ENCODE data around the gene RAB11FIP3.
"Not testable (repeated sequence)": the region's sequence is repeated elsewhere in the genome, so short reads cannot be mapped to it uniquely, and the experiment has no call there.

The RAB11FIP3 gene

DNA sequence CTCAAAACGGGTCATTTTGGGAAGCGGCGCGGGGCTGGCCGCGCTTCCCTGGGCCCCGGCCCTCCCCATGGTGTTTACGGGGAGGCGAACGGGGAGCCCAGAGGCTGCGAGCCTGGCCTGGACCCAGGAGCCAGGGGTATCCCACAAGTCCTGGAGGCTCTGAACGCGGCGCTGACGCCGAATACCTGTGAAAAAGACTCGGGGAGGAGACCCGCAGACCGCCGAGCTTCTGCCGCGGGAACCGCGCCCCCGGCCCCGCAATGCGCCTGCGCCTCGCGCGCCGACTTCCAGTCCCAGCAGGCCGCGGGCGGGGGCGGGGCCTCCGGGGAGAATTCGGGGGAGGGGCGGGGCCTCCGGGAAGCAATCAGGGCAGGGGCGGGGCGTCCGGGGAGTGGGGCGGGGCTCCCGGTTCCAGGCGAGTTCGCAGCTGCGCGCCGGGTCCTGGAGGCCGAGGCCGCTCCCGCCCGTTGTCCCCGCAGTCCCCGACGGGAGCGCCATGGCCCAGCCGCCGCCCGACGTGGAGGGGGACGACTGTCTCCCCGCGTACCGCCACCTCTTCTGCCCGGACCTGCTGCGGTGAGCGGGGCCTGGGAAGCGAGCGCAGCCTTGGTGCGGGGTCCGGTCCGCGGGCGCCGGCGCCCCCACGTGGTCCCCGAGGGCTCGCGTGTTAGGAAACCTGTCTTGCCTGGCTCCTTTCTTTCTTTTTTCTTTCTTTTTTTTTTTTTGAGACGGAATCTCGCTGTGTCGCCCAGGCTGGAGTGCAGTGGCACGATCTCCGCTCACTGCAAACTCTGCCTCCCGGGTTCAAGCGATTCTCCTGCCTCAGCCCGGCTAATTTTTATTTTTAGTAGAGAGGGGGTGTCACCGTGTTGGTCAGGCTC lies 23.7 kb upstream of the RAB11FIP3 start, which contains the start of gene DECR2:
TSS of gene DECR2 (plus strand) at position 418 of the 881 bp plus-strand sequence. CDS start at position 497, 79 bp downstream.
- Mint-ChIP-seq H3K9me3 (no peaks in the 10 kb centered on the region), H3K27ac (peak within 1 kb of the TSS; percentile 93), H3K4me3 (peak within 1 kb of the TSS; percentile 87), H3K27me3 (peaks cover 1% of the 10 kb centered on the region), H3K36me3 (ENCODE audit: low read depth) (peaks cover 13% of the 10 kb centered on the region), H3K4me1 (ENCODE audit: low read depth) (peaks cover 18% of the 10 kb centered on the region)
- peak; percentile 99 for DNase-seq

DNA sequence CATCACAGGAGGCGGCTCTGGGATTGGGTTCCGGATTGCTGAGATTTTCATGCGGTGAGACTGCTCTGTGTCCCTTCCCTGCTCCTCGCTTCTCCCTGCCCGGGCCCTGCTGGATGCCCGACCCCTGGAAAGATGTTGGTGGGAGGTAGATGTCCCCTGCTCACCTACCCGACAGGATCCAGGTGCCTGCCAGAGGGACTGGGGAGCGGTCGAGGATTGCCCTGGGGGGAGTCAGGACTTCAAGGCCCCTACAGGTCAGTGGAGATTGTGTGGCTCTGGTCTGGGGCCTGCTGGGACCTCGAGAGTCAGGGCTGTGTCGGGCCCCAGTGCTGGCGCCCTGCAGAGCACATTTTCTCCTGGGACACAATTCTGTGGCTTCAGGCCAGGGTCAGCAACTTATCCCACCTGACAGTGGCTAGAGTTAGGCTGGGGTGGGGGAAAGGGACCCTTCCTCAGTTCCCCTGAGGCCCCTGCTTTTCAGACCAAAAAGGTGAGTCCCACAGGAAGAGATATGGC lies 20.4 kb upstream of the RAB11FIP3 start:
- no peaks in the 10 kb centered on the region for H3K27me3 Mint-ChIP-seq
- H3K4me1 Mint-ChIP-seq (ENCODE audit: low read depth), result peaks cover 10% of the 10 kb centered on the region
- peaks cover 12% of the 10 kb centered on the region for H3K36me3 Mint-ChIP-seq (ENCODE audit: low read depth)
- H3K4me3 Mint-ChIP-seq, result no peak overlapping the region
- no peaks in the 10 kb centered on the region for H3K9me3 Mint-ChIP-seq
- no peak for DNase-seq
- H3K27ac Mint-ChIP-seq, result no peak overlapping the region

DNA sequence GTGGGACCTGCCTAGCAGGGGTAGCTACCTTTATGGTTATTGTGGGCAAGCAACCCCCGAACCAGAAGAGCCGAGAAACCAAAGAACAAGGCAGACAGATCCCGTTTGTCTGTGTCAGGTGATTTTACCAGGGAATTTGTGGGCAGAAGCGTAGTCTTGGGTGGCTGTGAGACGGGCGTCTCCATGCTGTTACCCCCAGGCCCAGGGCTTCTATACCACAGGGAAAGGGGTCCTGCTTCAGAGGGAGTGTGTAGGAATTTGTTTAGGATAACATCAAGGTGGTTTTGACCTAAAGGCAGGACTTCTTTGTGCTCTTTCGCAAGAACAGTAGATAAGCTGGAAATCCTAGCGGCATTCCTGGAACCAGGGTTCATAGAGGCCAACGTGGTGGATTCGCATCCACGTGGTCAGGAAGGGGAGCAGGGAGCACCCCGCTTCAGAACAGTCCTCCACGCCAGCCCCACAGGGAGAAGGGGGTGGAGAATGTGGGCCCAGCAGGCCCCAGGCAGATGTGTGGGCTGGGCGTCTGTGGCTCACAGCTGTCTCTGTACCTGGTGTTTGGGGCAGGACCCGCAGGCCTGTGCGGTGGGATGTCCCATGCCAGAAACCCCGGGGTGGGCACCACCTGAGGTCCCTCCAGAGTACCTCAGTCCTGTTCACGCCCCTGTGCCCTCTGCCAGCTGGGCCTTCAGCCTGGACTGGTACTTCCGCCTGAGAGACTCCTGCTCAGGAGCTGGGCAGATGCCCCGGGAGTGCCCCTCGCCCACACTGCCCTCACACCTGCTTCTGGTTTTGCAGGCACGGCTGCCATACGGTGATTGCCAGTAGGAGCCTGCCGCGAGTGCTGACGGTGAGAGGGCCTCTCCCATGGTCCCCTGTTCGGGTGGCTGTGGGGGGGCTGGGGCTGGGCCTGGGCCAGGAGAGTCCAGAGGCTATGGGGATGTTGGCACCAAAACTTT lies 19.6 kb upstream of the RAB11FIP3 start:
- H3K9me3 Mint-ChIP-seq, result no peaks in the 10 kb centered on the region
- DNase-seq, result no peak
- no peak overlapping the region for H3K4me3 Mint-ChIP-seq
- H3K36me3 Mint-ChIP-seq (ENCODE audit: low read depth), result peaks cover 5% of the 10 kb centered on the region
- no peaks in the 10 kb centered on the region for H3K27me3 Mint-ChIP-seq
- no peak overlapping the region for H3K27ac Mint-ChIP-seq
- H3K4me1 Mint-ChIP-seq (ENCODE audit: low read depth), result peaks cover 3% of the 10 kb centered on the region

- H3K36me3 Mint-ChIP-seq (ENCODE audit: low read depth), result peaks cover 13% of the 10 kb centered on the region
- peaks cover 3% of the 10 kb centered on the region for H3K4me1 Mint-ChIP-seq (ENCODE audit: low read depth)
- no peaks in the 10 kb centered on the region for H3K27me3 Mint-ChIP-seq
- H3K4me3 Mint-ChIP-seq, result no peak overlapping the region
- no peak for DNase-seq
- no peak overlapping the region for H3K27ac Mint-ChIP-seq
- no peaks in the 10 kb centered on the region for H3K9me3 Mint-ChIP-seq
Observed at GRCh38 chr16:407253-407652, 18.2 kb upstream of the RAB11FIP3 start.

DNA sequence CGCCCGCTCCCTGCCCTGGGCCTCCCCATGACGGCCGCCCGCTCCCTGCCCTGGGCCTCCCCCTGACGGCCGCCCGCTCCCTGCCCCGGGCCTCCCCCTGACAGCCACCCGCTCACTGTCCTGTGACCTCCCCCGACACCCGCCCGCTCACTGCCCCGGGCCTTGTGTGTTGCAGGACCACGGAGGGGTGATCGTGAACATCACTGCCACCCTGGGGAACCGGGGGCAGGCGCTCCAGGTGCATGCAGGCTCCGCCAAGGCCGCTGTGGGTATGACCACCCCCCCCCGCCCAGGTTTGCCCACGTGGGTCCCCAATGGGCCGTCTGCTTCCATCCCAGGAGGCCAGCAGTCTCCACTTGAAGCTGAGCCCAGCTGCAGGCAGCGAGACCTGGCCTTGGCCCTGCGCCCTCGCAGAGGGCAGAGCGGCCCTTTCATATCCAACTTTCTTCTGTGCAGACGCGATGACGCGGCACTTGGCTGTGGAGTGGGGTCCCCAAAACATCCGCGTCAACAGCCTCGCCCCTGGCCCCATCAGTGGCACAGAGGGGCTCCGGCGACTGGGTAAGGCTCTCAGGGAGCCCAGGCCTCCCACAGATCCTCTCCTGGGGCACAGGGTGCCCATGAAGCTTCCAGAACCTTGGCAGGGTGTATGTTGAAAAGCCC lies 14.8 kb upstream of the RAB11FIP3 start:
- Mint-ChIP-seq H3K36me3 (ENCODE audit: low read depth) (peaks cover 13% of the 10 kb centered on the region), H3K27ac (no peak overlapping the region), H3K4me3 (no peak overlapping the region), H3K4me1 (ENCODE audit: low read depth) (no peaks in the 10 kb centered on the region), H3K9me3 (no peaks in the 10 kb centered on the region), H3K27me3 (no peaks in the 10 kb centered on the region)
- DNase-seq, result no peak

DNA sequence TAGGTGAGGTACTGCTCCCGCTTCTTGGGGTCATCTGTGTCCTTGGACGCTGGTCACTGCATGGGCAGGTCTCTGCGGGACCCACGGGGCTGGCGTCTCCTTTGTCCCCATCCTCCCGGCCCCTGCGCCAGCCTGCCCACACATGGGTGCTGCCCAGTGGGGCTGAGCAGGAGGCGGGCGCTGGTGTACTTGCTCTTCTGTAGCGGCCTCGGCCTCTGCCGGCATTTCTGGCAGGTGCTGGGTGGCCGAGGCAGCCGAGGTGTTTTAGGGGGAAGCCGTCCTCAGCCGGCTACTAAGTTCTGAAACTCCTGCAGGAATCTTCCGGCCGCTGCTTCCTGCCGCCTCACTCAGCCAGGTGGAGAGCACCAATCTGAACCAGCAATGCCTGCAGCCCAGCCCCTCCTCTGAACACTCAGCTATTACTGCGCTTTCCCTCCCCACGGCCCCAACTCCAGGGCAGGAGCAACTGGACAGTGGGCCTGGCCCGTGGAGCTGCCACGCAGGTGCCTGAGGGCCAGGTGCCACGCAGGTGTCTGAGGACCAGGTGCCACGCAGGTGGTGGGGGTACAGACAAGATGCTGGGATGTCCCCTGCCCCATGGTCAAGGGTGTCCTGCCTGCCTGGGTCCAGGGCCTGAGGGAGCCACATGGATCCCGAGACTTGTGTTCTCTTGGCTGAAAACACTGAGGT lies 13.7 kb upstream of the RAB11FIP3 start:
- no peaks in the 10 kb centered on the region for H3K9me3 Mint-ChIP-seq
- no peak overlapping the region for H3K27ac Mint-ChIP-seq
- no peak overlapping the region for H3K4me3 Mint-ChIP-seq
- H3K36me3 Mint-ChIP-seq (ENCODE audit: low read depth), result peaks cover 13% of the 10 kb centered on the region
- no peaks in the 10 kb centered on the region for H3K4me1 Mint-ChIP-seq (ENCODE audit: low read depth)
- DNase-seq, result no peak
- no peaks in the 10 kb centered on the region for H3K27me3 Mint-ChIP-seq

- DNase-seq, result no peak
- H3K4me1 Mint-ChIP-seq (ENCODE audit: low read depth), result no peaks in the 10 kb centered on the region
- no peak overlapping the region for H3K27ac Mint-ChIP-seq
- H3K27me3 Mint-ChIP-seq, result no peaks in the 10 kb centered on the region
- no peak overlapping the region for H3K4me3 Mint-ChIP-seq
- H3K36me3 Mint-ChIP-seq (ENCODE audit: low read depth), result peaks cover 13% of the 10 kb centered on the region
- no peaks in the 10 kb centered on the region for H3K9me3 Mint-ChIP-seq
Observed at GRCh38 chr16:414395-415169, 10.9 kb upstream of the RAB11FIP3 start.

DNA sequence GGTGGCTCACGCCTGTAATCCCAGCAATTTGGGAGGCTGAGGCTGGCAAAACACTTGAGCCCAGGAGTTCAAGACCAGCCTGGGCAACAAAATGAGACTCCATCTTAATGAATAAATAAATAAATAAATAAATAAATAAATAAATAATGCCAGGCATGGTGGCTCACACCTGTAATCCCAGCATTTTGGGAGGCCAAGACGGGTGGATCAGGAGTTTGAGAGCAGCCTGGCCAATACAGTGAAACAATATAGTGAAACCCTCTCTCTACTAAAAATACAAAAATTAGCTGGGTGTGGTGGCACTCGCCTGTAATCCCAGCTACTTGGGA lies 10.3 kb upstream of the RAB11FIP3 start:
- not testable (repeated sequence) for H3K9me3 Mint-ChIP-seq; H3K4me1 Mint-ChIP-seq (ENCODE audit: low read depth); H3K27me3 Mint-ChIP-seq; H3K27ac Mint-ChIP-seq; DNase-seq; H3K4me3 Mint-ChIP-seq
- peaks cover 10% of the 10 kb centered on the region for H3K36me3 Mint-ChIP-seq (ENCODE audit: low read depth)

DNA sequence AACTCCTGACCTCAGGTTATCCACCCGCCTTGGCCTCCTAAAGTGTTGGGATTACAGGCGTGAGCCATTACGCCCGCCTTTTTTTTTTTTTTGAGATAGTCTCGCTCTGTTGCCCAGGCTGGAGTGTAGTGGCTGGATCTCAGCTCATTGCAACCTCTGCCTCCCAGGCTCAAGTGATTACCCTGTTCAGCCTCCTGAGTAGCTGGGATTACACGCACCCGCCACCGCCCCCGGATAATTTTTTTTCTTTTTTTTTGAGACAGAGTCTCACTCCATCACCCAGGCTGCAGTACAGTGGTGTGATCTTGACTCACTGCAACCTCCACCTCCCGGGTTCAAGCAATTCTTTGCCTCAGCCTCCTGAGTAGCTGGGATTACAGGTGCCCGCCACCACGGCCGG lies 3.3 kb upstream of the RAB11FIP3 start:
- peaks cover 11% of the 10 kb centered on the region for H3K27me3 Mint-ChIP-seq
- H3K36me3 Mint-ChIP-seq (ENCODE audit: low read depth); H3K9me3 Mint-ChIP-seq; H3K4me3 Mint-ChIP-seq; DNase-seq; H3K27ac Mint-ChIP-seq: not testable (repeated sequence)
- peaks cover 17% of the 10 kb centered on the region for H3K4me1 Mint-ChIP-seq (ENCODE audit: low read depth)

GRCh38 chr16:424033-424622 lies 1.3 kb upstream of the RAB11FIP3 start:
- no peaks in the 10 kb centered on the region for H3K9me3 Mint-ChIP-seq
- H3K4me3 Mint-ChIP-seq, result peak overlapping the region; percentile 80
- peaks cover 11% of the 10 kb centered on the region for H3K27me3 Mint-ChIP-seq
- no peak for DNase-seq
- peak overlapping the region; percentile 50 for H3K27ac Mint-ChIP-seq
- peaks cover 17% of the 10 kb centered on the region for H3K36me3 Mint-ChIP-seq (ENCODE audit: low read depth)
- H3K4me1 Mint-ChIP-seq (ENCODE audit: low read depth), result peaks cover 35% of the 10 kb centered on the region

DNA sequence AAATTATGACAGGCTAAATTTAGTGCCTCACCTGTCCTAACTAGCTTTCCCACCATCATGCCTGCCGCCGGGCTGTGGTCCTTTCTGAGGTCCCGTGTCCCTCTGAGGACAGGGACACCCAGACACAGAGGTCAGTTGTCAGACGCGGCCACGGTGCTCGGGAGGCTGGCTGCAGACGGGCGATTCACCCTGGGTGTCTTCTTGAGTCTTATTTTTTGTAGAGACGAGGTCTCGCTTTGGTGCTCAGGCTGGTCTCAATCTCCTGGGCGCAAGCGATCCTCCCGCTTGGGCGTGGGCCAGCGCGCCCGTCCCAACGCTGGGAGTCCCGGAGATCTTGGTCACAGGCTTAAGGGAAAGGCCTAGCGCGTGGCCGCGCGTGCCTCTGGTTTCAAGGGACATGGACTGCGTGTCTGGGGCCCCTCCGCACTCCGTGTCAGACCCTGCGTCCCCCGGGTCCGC lies 797 bp upstream of the RAB11FIP3 start:
- Mint-ChIP-seq H3K36me3 (ENCODE audit: low read depth) (peaks cover 20% of the 10 kb centered on the region), H3K27ac (peak overlapping the region; percentile 50), H3K9me3 (no peaks in the 10 kb centered on the region), H3K27me3 (peaks cover 11% of the 10 kb centered on the region), H3K4me1 (ENCODE audit: low read depth) (peaks cover 36% of the 10 kb centered on the region), H3K4me3 (peak overlapping the region; percentile 80)
- no peak for DNase-seq

DNA sequence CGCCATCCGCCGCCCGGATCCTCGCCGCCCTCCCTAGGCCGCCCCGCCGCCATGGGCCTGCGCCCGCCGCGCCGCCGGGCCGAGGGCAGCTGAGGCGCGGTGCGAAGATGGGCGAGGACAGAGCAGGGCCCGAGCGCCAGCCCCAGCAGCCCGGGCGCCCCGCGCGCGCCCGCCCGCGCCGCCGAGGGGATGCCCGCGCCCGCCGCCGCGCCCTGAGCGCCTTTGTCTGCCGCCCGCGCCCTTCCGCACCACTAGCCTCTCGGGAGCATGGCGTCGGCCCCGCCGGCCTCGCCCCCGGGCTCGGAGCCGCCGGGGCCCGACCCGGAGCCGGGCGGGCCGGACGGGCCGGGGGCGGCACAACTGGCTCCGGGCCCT lies 278 bp downstream of the RAB11FIP3 start:
- Mint-ChIP-seq H3K4me3 (peak overlapping the region; percentile 80), H3K36me3 (ENCODE audit: low read depth) (peaks cover 25% of the 10 kb centered on the region), H3K4me1 (ENCODE audit: low read depth) (peaks cover 36% of the 10 kb centered on the region), H3K27ac (peak overlapping the region; percentile 91), H3K9me3 (no peaks in the 10 kb centered on the region), H3K27me3 (peaks cover 11% of the 10 kb centered on the region)
- no peak for DNase-seq

Measured in activated T-cell treated with anti-CD3 and anti-CD28 coated beads, Interleukin-2, amount 50 U/mL, for 24 hours (primary cell).